ENCODE data around the gene ECPAS.

Gene ECPAS

DNA sequence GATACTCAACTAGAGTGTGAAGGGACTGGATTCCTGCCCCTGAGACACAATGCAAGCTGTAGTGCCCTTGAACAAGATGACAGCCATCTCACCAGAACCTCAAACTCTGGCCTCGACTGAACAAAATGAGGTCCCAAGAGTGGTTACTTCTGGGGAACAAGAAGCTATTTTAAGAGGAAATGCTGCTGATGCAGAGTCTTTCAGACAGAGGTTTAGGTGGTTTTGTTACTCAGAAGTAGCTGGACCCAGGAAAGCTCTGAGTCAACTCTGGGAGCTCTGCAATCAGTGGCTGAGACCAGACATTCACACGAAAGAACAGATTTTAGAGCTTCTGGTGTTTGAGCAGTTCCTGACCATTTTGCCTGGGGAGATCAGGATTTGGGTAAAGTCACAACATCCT lies 43.2 kb upstream of the ECPAS start:
- H3K4me1 ChIP-seq (ENCODE audit: low read length), result 0 out of 2 replicates have a peak, but pooled peaks cover 3% of the 10 kb centered on the region
- no peak overlapping the region for H2AFZ ChIP-seq (ENCODE audit: low read depth, low read length)
- no peak overlapping the region for H3K27ac ChIP-seq (ENCODE audit: low read length)
- no peaks in the 10 kb centered on the region for H4K20me1 ChIP-seq (ENCODE audit: insufficient read depth, low read length)
- no peaks in the 10 kb centered on the region for H3K9me3 ChIP-seq (ENCODE audit: insufficient read depth, low read length)
- no peaks in the 10 kb centered on the region for H3K36me3 ChIP-seq (replicated peaks; ENCODE audit: low read depth, low read length)
- no peaks in the 10 kb centered on the region for H3K79me2 ChIP-seq (ENCODE audit: low read length)
- H3K9ac ChIP-seq (ENCODE audit: low read length), result no peak overlapping the region
- TF ChIP-seq, protein P1, sequence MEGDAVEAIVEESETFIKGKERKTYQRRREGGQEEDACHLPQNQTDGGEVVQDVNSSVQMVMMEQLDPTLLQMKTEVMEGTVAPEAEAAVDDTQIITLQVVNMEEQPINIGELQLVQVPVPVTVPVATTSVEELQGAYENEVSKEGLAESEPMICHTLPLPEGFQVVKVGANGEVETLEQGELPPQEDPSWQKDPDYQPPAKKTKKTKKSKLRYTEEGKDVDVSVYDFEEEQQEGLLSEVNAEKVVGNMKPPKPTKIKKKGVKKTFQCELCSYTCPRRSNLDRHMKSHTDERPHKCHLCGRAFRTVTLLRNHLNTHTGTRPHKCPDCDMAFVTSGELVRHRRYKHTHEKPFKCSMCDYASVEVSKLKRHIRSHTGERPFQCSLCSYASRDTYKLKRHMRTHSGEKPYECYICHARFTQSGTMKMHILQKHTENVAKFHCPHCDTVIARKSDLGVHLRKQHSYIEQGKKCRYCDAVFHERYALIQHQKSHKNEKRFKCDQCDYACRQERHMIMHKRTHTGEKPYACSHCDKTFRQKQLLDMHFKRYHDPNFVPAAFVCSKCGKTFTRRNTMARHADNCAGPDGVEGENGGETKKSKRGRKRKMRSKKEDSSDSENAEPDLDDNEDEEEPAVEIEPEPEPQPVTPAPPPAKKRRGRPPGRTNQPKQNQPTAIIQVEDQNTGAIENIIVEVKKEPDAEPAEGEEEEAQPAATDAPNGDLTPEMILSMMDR (IDR thresholded peaks at IDR 0.05; ENCODE audit: low read depth, low read length), result no peak
- no peak for TF ChIP-seq EZH2phosphoT487 (IDR thresholded peaks at IDR 0.05; ENCODE audit: low read depth)
- H3K4me3 ChIP-seq (ENCODE audit: low read length), result no peak overlapping the region
- no peak overlapping the region for H3K4me2 ChIP-seq (ENCODE audit: low read length)
- no peaks in the 10 kb centered on the region for H3K27me3 ChIP-seq (ENCODE audit: low read depth, low read length)

DNA sequence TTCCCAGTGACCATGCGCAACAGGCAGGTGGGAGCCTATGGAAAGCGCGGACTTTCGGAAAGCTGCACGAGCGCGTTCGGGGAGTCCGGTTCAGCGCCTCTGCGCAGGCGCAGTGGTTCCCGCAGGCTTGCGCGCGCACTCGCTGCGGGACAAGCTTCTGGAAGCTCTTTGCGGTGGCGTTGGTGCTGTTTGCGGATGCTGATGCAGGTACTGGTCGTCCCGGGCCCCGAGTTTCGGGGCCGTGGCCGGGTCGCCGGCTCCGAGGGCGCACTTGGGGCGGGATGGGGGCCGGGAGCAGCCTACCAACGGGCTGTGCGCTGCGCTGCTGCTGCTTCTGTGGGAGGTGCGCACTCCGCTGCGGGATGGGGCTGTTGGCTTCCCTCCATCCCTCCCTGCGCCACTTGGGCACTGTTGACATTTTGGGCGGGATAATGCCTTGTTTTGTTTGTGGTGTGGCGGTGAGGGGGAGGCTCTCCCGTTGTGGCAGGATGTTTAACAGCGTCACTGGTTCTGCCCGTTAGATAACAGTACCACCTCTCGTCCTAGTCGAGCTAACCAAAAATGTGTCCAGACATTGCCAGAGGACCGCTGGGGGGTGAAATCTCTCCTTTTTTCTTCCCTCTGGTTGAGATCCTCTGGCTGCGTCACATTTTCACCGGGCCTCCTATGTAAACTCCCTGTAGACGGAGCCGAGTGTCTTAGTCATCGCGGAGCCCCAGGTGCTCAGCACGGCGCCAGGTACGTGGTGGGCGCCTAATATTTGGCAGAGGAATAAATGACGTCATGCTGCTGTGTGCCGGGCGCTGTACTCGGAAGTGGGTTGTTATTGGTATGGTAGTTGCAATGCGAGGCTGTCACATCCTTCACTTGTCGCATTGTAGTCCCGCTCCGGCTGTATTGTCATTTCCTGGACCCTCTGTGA lies 41.1 kb upstream of the ECPAS start, which contains the start of gene ZNF483:
ZNF483 (plus strand) TSS at position 124 of the 922 bp plus-strand sequence. CDS start 2,217 bp downstream, outside the sequence.
- Histone ChIP-seq H3K9ac (ENCODE audit: low read length) (peak within 1 kb of the TSS; percentile 55), H3K79me2 (ENCODE audit: low read length) (no peaks in the 10 kb centered on the region), H3K4me1 (ENCODE audit: low read length) (0 out of 2 replicates have a peak, but pooled peaks cover 3% of the 10 kb centered on the region), H3K4me2 (ENCODE audit: low read length) (peak within 1 kb of the TSS; percentile 93), H3K36me3 (replicated peaks; ENCODE audit: low read depth, low read length) (no peaks in the 10 kb centered on the region), H3K27ac (ENCODE audit: low read length) (no peak within 1 kb of the TSS), H3K9me3 (ENCODE audit: insufficient read depth, low read length) (no peaks in the 10 kb centered on the region), H4K20me1 (ENCODE audit: insufficient read depth, low read length) (no peaks in the 10 kb centered on the region), H3K4me3 (ENCODE audit: low read length) (peak within 1 kb of the TSS; percentile 89), H2AFZ (ENCODE audit: low read depth, low read length) (peak within 1 kb of the TSS; percentile 81), H3K27me3 (ENCODE audit: low read depth, low read length) (no peaks in the 10 kb centered on the region)
- TF ChIP-seq, protein P1 (IDR thresholded peaks at IDR 0.05; ENCODE audit: low read depth, low read length), result no peak
- no peak for TF ChIP-seq EZH2phosphoT487 (IDR thresholded peaks at IDR 0.05; ENCODE audit: low read depth)

DNA sequence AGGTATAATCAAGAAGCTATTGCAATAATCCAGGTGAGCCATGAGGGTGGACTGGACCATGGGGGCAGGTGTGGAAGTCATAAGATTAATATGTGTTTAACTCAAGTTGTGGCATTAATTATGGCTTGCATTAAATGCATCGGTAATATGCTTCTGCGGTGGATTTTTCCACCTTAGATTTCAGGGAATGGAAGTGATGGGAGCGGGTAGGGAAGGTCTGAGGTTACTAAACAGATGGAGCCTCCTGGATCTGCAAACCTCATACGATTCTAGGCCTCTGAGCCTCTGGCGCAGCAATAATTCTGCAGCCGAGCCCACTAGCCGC lies 40.5 kb upstream of the ECPAS start:
- Histone ChIP-seq H3K27ac (ENCODE audit: low read length) (no peak overlapping the region), H3K27me3 (ENCODE audit: low read depth, low read length) (no peaks in the 10 kb centered on the region), H4K20me1 (ENCODE audit: insufficient read depth, low read length) (no peaks in the 10 kb centered on the region), H2AFZ (ENCODE audit: low read depth, low read length) (peak overlapping the region; percentile 81), H3K79me2 (ENCODE audit: low read length) (no peaks in the 10 kb centered on the region), H3K4me3 (ENCODE audit: low read length) (peak overlapping the region; percentile 89), H3K9me3 (ENCODE audit: insufficient read depth, low read length) (no peaks in the 10 kb centered on the region), H3K4me1 (ENCODE audit: low read length) (0 out of 2 replicates have a peak, but pooled peaks cover 3% of the 10 kb centered on the region), H3K9ac (ENCODE audit: low read length) (peak overlapping the region; percentile 55; the same call in 1 of the 2 replicates), H3K36me3 (replicated peaks; ENCODE audit: low read depth, low read length) (no peaks in the 10 kb centered on the region), H3K4me2 (ENCODE audit: low read length) (peak overlapping the region; percentile 93)
- TF ChIP-seq, protein P1 (IDR thresholded peaks at IDR 0.05; ENCODE audit: low read depth, low read length), result no peak
- no peak for TF ChIP-seq EZH2phosphoT487 (IDR thresholded peaks at IDR 0.05; ENCODE audit: low read depth)

DNA sequence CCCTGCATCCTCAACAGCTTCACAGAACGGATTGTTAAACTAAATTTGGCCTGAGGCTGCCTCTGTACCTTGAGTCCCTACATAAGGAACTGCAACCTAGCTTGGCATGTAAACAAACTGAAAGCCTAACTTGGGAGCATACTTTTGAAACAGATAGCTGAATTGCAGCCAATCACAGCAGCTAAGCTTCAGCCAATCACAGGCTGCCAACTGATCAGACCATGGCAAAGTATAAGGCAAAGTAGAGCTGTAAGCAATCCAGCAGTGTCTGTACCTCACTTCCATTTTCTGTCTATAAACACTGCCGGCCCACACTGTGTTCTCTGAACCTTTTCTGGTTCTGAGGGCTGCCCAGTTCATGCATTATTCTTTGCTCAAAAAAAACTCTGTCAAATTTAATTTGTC lies 31.9 kb upstream of the ECPAS start:
- no peaks in the 10 kb centered on the region for H3K4me1 ChIP-seq (ENCODE audit: low read length)
- no peak overlapping the region for H3K4me2 ChIP-seq (ENCODE audit: low read length)
- H3K9ac ChIP-seq (ENCODE audit: low read length), result no peak overlapping the region
- TF ChIP-seq EZH2phosphoT487 (IDR thresholded peaks at IDR 0.05; ENCODE audit: low read depth), result no peak
- TF ChIP-seq, protein P1 (IDR thresholded peaks at IDR 0.05; ENCODE audit: low read depth, low read length), result no peak
- H3K79me2 ChIP-seq (ENCODE audit: low read length), result no peaks in the 10 kb centered on the region
- H4K20me1 ChIP-seq (ENCODE audit: insufficient read depth, low read length), result no peaks in the 10 kb centered on the region
- H3K9me3 ChIP-seq (ENCODE audit: insufficient read depth, low read length), result no peaks in the 10 kb centered on the region
- H3K36me3 ChIP-seq (replicated peaks; ENCODE audit: low read depth, low read length), result no peaks in the 10 kb centered on the region
- no peak overlapping the region for H3K27ac ChIP-seq (ENCODE audit: low read length)
- 0 out of 2 replicates have a peak overlapping the region, but pooled peaks have one; percentile 55 for H2AFZ ChIP-seq (ENCODE audit: low read depth, low read length)
- no peaks in the 10 kb centered on the region for H3K27me3 ChIP-seq (ENCODE audit: low read depth, low read length)
- no peak overlapping the region for H3K4me3 ChIP-seq (ENCODE audit: low read length)

Data from OCI-LY3 (cell line).